HepG2 (cell line): ENCODE results near the gene BBLN. TPM values are rescaled to one million over a fixed set of nuclear protein-coding genes. Genes with fewer than 3 reads are reported as not detected.
A peak's percentile ranks its signal among the peaks of the same experiment; 100 is the strongest.

Source experiments
- EHMT2 ChIP-seq: fragments of 200-600 bp; sonication (generic); IDR thresholded peaks from 2 replicates; pipeline ENCODE4 v1.7.0; 2017; ENCODE audit warnings: antibody characterized with exemption, low read depth, low read length, borderline replicate concordance
- FUBP1 ChIP-seq: sonication (generic); formaldehyde crosslinking; IDR thresholded peaks from 2 replicates; pipeline ENCODE4 v1.5.1; 2020; ENCODE audit warnings: missing genetic modification reagents, mild to moderate bottlenecking, borderline replicate concordance
- GABPB1 ChIP-seq: IDR thresholded peaks from 2 replicates; pipeline ENCODE4 v1.6.1; 2016; ENCODE audit warnings: mild to moderate bottlenecking, missing genetic modification reagents, moderate library complexity, missing compliant biosample characterization
- HNRNPL ChIP-seq: fragments of 200-400 bp; formaldehyde crosslinking; IDR thresholded peaks from 2 replicates; pipeline ENCODE4 v1.6.1; 2017; ENCODE audit warnings: mild to moderate bottlenecking, low read depth, low read length
- KLF11 ChIP-seq: IDR thresholded peaks from 2 replicates; pipeline ENCODE4 v1.6.1; 2016; ENCODE audit warnings: missing compliant biosample characterization
- KMT2B ChIP-seq: IDR thresholded peaks from 2 replicates; pipeline ENCODE4 v1.6.1; 2016; ENCODE audit warnings: missing genetic modification reagents, missing compliant biosample characterization
- NCOR1 ChIP-seq: fragments of 200-600 bp; sonication (generic); IDR thresholded peaks from 2 replicates; pipeline ENCODE4 v1.7.0; 2017; ENCODE audit warnings: antibody characterized with exemption, low read length, borderline replicate concordance
- PHF8 ChIP-seq: sonication (generic); formaldehyde crosslinking; IDR thresholded peaks from 2 replicates; pipeline ENCODE4 v1.5.0; 2020; ENCODE audit warnings: missing genetic modification reagents
- POLR2AphosphoS2 ChIP-seq: IDR thresholded peaks from 2 replicates; pipeline ENCODE4 v1.6.1; 2011; ENCODE audit warnings: low read depth, low read length, improper control_type of control experiment
- REL ChIP-seq: sonication (generic); formaldehyde crosslinking; conservative IDR thresholded peaks from 2 replicates; pipeline ENCODE4 v1.8.0; 2022; ENCODE audit warnings: mild to moderate bottlenecking, missing genetic modification reagents, moderate library complexity
- RFX5 ChIP-seq: IDR thresholded peaks from 2 replicates; pipeline ENCODE4 v1.6.1; 2011; ENCODE audit warnings: low read depth, low read length, improper control_type of control experiment
- RFXAP ChIP-seq: sonication (generic); formaldehyde crosslinking; IDR thresholded peaks from 2 replicates; pipeline ENCODE4 v1.4.0; 2020; ENCODE audit warnings: missing genetic modification reagents, borderline replicate concordance
- SP5 ChIP-seq: IDR thresholded peaks from 2 replicates; pipeline ENCODE4 v1.6.1; 2016; ENCODE audit warnings: low read depth, borderline replicate concordance
- SRSF1 ChIP-seq: fragments of 200-400 bp; formaldehyde crosslinking; optimal IDR thresholded peaks from 2 replicates; pipeline ENCODE3; 2017; ENCODE audit warnings: mild to moderate bottlenecking, low read depth, low read length, moderate library complexity
- THAP11 ChIP-seq: IDR thresholded peaks from 2 replicates; pipeline ENCODE4 v1.6.1; 2016; ENCODE audit warnings: missing biosample characterization, missing genetic modification reagents
- USF2 ChIP-seq, 2 experiments: sonication (generic) in 1 of 2; formaldehyde crosslinking in 1 of 2; IDR thresholded peaks; 2 replicates each; pipeline versions ENCODE4 v1.5.1 to v1.6.1; 2011 to 2020; ENCODE audit warnings: borderline replicate concordance in 1 of 2, low read depth in 1 of 2, low read length in 1 of 2, mild to moderate bottlenecking in 1 of 2, missing genetic modification reagents in 1 of 2, moderate library complexity in 1 of 2
- ZBTB8A ChIP-seq: sonication (generic); formaldehyde crosslinking; IDR thresholded peaks from 2 replicates; pipeline ENCODE4 v1.4.0; 2020; ENCODE audit warnings: mild to moderate bottlenecking, low read depth, missing genetic modification reagents, borderline replicate concordance
- ZEB1 ChIP-seq: IDR thresholded peaks from 2 replicates; pipeline ENCODE4 v1.6.1; 2012; ENCODE audit warnings: mild to moderate bottlenecking, low read depth, inconsistent platforms; ENCODE audit not compliant: insufficient replicate concordance
- ZMYM4 ChIP-seq: sonication (generic); formaldehyde crosslinking; IDR thresholded peaks from 2 replicates; pipeline ENCODE4 v1.8.1; 2023; ENCODE audit warnings: mild to moderate bottlenecking, missing genetic modification reagents
- ZNF264 ChIP-seq: sonication (generic); formaldehyde crosslinking; IDR thresholded peaks from 2 replicates; pipeline ENCODE4 v1.4.0; 2020; ENCODE audit warnings: missing genetic modification reagents
- ZNF331 ChIP-seq: sonication (generic); formaldehyde crosslinking; IDR thresholded peaks from 2 replicates; pipeline ENCODE4 v1.4.0; 2020; ENCODE audit warnings: missing genetic modification reagents
- ZNF350 ChIP-seq: sonication (generic); formaldehyde crosslinking; IDR thresholded peaks from 2 replicates; pipeline ENCODE4 v1.4.0; 2020; ENCODE audit warnings: mild to moderate bottlenecking, low read depth, missing genetic modification reagents, borderline replicate concordance
- ZNF547 ChIP-seq: sonication (generic); formaldehyde crosslinking; IDR thresholded peaks from 2 replicates; pipeline ENCODE4 v1.5.1; 2020; ENCODE audit warnings: mild to moderate bottlenecking, missing genetic modification reagents
- ZNF558 ChIP-seq: sonication (generic); formaldehyde crosslinking; IDR thresholded peaks from 2 replicates; pipeline ENCODE4 v1.9.0; 2022; ENCODE audit warnings: mild to moderate bottlenecking, missing genetic modification reagents, borderline replicate concordance
- ZNF580 ChIP-seq: IDR thresholded peaks from 2 replicates; pipeline ENCODE4 v1.6.1; 2016; ENCODE audit warnings: low read depth, borderline replicate concordance
- ZNF713 ChIP-seq: sonication (generic); formaldehyde crosslinking; IDR thresholded peaks from 2 replicates; pipeline ENCODE4 v1.4.0; 2020; ENCODE audit warnings: mild to moderate bottlenecking, missing genetic modification reagents
- polyA plus RNA-seq, 8 experiments: library from polyadenylated mRNA; depleted of rRNA in 3 of 8; stranded (reverse) in 7 of 8; unstranded in 1 of 8; fragments of >200 nt; fragmentation: Illumina TruSeq in 4 of 8; extraction: Trizol in 4 of 8; gene quantifications; 2 replicates each; pipeline versions ENCODE4 v1.2.1 to v1.2.3, GENCODE V29; 2011 to 2016; ENCODE audit warnings: low read depth in 4 of 8, missing spikeins in 1 of 8, mixed read lengths in 1 of 8; ENCODE audit not compliant: insufficient read depth in 1 of 8
- total RNA-seq, 5 experiments: library from RNA; depleted of rRNA; stranded (reverse); fragments of >200 nt; fragmentation: Illumina TruSeq; extraction: Trizol; gene quantifications; 2 replicates each; pipeline ENCODE4 v1.2.3, GENCODE V29; 2016; ENCODE audit warnings: low read depth in 1 of 5

BBLN gene
- total and polyA plus RNA-seq, 2 of the 13 experiments (the other 11 are each of a cell fraction or from before 2014, with no cell fraction given) = 27.6 to 33.1 TPM

GRCh38 chr9:128127990-128128835 is 31.9 kb upstream of the BBLN start (continued):
- TF ChIP-seq USF2 (IDR thresholded peaks at IDR 0.05; ENCODE audit: low read depth, low read length) (no peak), USF2 (CRISPR knock-in tag; IDR thresholded peaks at IDR 0.05; ENCODE audit: borderline replicate concordance) (peak; percentile 67; the same call in 1 of the 2 replicates), HNRNPL (no peak), ZNF547 (0 out of 2 replicates have a peak, but pooled peaks have one; percentile 42), THAP11 (CRISPR knock-in tag) (peak; percentile 43; the same call in 1 of the 2 replicates), ZNF558 (0 out of 2 replicates have a peak, but pooled peaks have one; percentile 49), ZNF350 (CRISPR knock-in tag) (peak; percentile 42; the same call in 1 of the 2 replicates), KLF11 (CRISPR knock-in tag) (peak; percentile 95), SP5 (peak; percentile 57; the same call in 1 of the 2 replicates), REL (CRISPR knock-in tag) (0 out of 2 replicates have a peak, but pooled peaks have one; percentile 57), ZEB1 (no peak), ZBTB8A (CRISPR knock-in tag) (peak; percentile 92), SRSF1 (no peak), ZNF580 (CRISPR knock-in tag) (peak; percentile 42; the same call in 1 of the 2 replicates), ZNF331 (CRISPR knock-in tag) (peak; percentile 26; the same call in 1 of the 2 replicates), GABPB1 (CRISPR knock-in tag) (peak; percentile 85), EHMT2 (no peak), POLR2AphosphoS2 (no peak), RFX5 (no peak), NCOR1 (peak; percentile 22; the same call in 1 of the 2 replicates), PHF8 (CRISPR knock-in tag) (peak; percentile 56), RFXAP (CRISPR knock-in tag) (0 out of 2 replicates have a peak, but pooled peaks have one; percentile 36), KMT2B (CRISPR knock-in tag) (peak; percentile 35; the same call in 1 of the 2 replicates), FUBP1 (CRISPR knock-in tag) (no peak), ZNF264 (CRISPR knock-in tag) (peak; percentile 17; the same call in 1 of the 2 replicates), ZNF713 (CRISPR knock-in tag) (no peak), ZMYM4 (peak; percentile 38; the same call in 1 of the 2 replicates)
